ENCODE results near the gene ZBED4.

Gene ZBED4, protein sequence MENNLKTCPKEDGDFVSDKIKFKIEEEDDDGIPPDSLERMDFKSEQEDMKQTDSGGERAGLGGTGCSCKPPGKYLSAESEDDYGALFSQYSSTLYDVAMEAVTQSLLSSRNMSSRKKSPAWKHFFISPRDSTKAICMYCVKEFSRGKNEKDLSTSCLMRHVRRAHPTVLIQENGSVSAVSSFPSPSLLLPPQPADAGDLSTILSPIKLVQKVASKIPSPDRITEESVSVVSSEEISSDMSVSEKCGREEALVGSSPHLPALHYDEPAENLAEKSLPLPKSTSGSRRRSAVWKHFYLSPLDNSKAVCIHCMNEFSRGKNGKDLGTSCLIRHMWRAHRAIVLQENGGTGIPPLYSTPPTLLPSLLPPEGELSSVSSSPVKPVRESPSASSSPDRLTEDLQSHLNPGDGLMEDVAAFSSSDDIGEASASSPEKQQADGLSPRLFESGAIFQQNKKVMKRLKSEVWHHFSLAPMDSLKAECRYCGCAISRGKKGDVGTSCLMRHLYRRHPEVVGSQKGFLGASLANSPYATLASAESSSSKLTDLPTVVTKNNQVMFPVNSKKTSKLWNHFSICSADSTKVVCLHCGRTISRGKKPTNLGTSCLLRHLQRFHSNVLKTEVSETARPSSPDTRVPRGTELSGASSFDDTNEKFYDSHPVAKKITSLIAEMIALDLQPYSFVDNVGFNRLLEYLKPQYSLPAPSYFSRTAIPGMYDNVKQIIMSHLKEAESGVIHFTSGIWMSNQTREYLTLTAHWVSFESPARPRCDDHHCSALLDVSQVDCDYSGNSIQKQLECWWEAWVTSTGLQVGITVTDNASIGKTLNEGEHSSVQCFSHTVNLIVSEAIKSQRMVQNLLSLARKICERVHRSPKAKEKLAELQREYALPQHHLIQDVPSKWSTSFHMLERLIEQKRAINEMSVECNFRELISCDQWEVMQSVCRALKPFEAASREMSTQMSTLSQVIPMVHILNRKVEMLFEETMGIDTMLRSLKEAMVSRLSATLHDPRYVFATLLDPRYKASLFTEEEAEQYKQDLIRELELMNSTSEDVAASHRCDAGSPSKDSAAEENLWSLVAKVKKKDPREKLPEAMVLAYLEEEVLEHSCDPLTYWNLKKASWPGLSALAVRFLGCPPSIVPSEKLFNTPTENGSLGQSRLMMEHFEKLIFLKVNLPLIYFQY

DNA sequence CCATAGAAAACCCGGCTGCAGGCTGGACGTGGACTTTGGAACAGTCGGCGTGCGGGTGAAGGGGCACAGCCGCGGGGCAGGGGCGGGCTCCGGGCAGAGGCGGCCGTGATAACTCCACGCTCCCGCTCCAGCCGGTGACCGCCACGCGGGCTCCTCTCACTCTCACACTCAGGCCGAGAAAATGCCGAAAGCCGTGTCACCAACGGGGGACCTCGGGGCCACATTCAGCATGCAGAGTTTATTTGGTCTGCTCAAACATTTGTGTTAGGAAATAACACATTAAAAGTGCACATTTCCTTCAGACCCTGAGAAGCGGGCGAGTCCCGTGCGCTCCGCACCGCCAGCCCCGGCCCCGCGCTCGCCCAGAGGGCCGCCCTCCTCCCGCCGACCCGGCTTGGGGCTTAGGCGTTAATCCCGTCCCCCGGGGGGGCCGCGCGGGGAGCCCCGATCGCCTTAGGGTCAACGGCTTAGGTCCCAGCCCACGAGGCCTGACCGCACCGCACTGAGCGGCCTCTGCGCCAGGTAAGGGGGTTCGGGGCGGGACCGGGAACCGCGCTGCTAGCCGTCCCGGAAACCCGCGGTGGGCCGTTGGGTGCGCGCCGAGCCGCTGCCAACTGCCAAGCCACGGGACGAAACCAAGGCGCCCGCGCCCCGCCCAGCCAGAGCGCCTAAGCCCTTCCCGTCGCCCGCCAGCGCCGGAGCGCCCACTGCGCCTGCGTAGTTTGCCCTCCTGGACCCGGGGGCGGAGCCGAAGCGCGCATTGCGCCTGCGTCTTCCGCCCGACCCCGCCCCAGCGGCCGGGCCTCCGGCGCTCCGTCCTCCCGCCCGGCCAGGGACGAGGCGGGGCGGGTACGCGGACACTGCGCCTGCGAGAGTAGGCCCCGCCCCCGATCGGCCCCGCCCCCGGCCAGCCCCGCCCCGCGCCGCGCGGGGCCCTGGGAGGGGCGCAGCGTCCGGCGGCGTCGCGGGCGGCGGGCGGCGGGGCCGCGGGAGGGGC is at the start of gene ZBED4:
TSS of gene ZBED4 (plus strand) at position 947 of the 997 bp plus-strand sequence. CDS start 29,819 bp downstream, outside the sequence.
- Histone ChIP-seq H3K4me1 (ENCODE audit: insufficient read depth, insufficient read length) (peaks cover 3% of the 10 kb centered on the region), H3K9me3 (ENCODE audit: insufficient read depth, low read length) (no peaks in the 10 kb centered on the region), H3K4me3 (ENCODE audit: insufficient read length, low read depth) (peak within 1 kb of the TSS; percentile 70), H3K36me3 (ENCODE audit: insufficient read depth, insufficient read length, low read length) (peaks cover 11% of the 10 kb centered on the region), H3K27me3 (ENCODE audit: insufficient read depth, insufficient read length) (peaks cover 51% of the 10 kb centered on the region), H3K9ac (ENCODE audit: insufficient read length, low read depth) (peak within 1 kb of the TSS; percentile 85)
- peak; percentile 85 for DNase-seq (ENCODE audit: low read depth, low spot score)
- TF ChIP-seq YY1 (IDR thresholded peaks at IDR 0.05; ENCODE audit: insufficient read depth, insufficient read length) (no peak), ZNF274 (IDR thresholded peaks at IDR 0.05; ENCODE audit: low read depth, low read length) (no peak), SUZ12 (IDR thresholded peaks at IDR 0.05; ENCODE audit: extremely low read depth, insufficient read depth, insufficient read length) (no peak)

DNA sequence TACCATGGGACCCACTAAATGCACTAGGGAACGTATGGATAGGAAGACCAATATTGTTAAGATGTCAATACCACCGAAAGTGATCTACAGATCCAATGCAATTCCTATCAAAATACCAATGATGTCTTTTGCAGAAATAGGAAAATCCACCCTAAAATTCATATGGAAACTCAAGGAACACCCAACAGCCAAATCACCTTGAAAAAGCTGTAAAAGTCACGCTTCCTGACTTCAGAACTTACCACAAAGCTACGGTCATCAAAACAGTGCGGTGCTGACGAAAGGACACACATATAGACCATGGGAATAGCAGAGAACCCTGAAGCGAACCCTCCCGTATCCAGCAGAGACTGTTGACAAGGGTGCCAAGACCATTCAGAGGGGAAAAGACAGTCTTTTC is 46.5 kb upstream of the ZBED4 start:
- Histone ChIP-seq H3K4me1 (ENCODE audit: insufficient read depth, insufficient read length) (no peaks in the 10 kb centered on the region), H3K27me3 (ENCODE audit: insufficient read depth, insufficient read length) (no peaks in the 10 kb centered on the region), H3K4me3 (ENCODE audit: insufficient read length, low read depth) (no peak overlapping the region), H3K9me3 (ENCODE audit: insufficient read depth, low read length) (no peaks in the 10 kb centered on the region), H3K36me3 (ENCODE audit: insufficient read depth, insufficient read length, low read length) (peaks cover 42% of the 10 kb centered on the region), H3K9ac (ENCODE audit: insufficient read length, low read depth) (no peak overlapping the region)
- TF ChIP-seq YY1 (IDR thresholded peaks at IDR 0.05; ENCODE audit: insufficient read depth, insufficient read length): no peak
- TF ChIP-seq ZNF274 (IDR thresholded peaks at IDR 0.05; ENCODE audit: low read depth, low read length): no peak
- no peak for TF ChIP-seq SUZ12 (IDR thresholded peaks at IDR 0.05; ENCODE audit: extremely low read depth, insufficient read depth, insufficient read length)
- DNase-seq (ENCODE audit: low read depth, low spot score): no peak

DNA sequence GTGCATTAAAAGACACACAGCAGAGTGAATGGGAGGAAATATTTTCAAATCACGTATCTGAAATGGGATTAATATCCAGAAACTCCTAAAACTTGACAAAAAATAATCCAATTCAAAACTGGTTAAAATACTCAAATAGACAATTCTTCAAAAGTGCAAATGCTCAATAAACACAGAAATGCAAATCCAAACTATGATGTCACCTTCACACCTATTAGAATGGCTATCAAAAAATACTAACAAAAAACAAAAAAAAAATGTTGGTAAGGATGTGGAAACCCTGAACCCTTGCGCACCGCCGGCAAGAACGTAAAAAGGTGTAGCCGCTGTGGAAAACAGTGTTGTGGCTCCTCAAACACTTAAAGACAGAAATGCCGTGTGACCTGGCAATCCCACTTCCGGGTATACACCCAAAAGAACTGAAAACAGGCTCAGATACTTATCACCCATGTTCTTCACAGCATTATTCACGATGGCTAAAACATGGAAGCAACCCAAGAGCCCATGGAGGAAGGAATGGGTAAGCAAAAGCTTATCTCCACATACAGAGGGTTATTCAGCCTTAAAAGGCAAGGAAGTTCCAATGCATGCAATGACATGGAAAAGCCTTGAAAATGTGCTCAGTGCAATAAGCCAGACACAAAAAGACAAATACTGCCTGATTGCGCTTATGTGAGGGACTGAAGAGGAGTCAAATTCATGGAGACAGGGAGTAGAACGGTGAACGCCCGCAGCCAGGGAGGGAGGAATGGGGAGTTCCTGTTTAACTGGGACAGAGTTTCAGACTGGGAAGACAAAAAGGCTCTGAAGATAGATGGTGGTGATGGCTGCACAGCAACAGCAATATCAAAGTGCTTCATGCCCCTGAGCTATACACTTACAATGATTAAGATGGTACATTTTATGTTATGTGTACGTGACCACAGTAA is 45.6 kb upstream of the ZBED4 start:
- no peaks in the 10 kb centered on the region for H3K9me3 ChIP-seq (ENCODE audit: insufficient read depth, low read length)
- DNase-seq (ENCODE audit: low read depth, low spot score): no peak
- no peak overlapping the region for H3K9ac ChIP-seq (ENCODE audit: insufficient read length, low read depth)
- no peaks in the 10 kb centered on the region for H3K27me3 ChIP-seq (ENCODE audit: insufficient read depth, insufficient read length)
- no peak for TF ChIP-seq ZNF274 (IDR thresholded peaks at IDR 0.05; ENCODE audit: low read depth, low read length)
- TF ChIP-seq SUZ12 (IDR thresholded peaks at IDR 0.05; ENCODE audit: extremely low read depth, insufficient read depth, insufficient read length): no peak
- TF ChIP-seq YY1 (IDR thresholded peaks at IDR 0.05; ENCODE audit: insufficient read depth, insufficient read length): no peak
- H3K4me1 ChIP-seq (ENCODE audit: insufficient read depth, insufficient read length): no peaks in the 10 kb centered on the region
- H3K36me3 ChIP-seq (ENCODE audit: insufficient read depth, insufficient read length, low read length): peaks cover 44% of the 10 kb centered on the region
- H3K4me3 ChIP-seq (ENCODE audit: insufficient read length, low read depth): no peak overlapping the region

DNA sequence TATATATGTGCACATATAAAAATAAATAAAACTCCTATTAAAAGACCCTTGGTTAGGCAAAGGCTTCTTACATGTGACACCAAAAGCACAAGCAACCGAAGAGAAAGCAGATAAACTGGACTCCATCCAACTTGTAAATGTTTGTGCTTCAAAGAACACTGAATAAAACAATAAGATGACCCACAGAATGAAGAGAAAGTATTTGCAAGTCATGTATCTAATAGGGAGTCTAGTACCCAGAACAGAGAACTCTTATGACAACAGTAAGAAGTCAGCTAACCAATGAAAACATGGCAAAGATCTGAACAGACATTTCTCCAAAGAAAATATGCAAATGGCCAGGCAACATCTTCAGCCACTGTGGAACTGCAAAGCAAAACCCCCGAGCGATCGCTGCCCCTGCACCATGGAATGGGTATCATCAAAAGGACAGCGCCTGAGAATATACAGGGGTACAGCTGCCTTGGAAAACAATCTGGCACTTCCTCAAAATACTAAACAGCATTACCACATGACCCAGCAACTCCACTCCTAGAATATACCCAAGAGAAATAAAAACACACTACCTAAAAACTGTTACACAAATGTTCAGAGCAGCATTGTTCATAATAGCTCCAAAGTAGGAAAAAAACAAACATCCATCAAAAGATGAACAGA is 43.2 kb upstream of the ZBED4 start:
- TF ChIP-seq ZNF274 (IDR thresholded peaks at IDR 0.05; ENCODE audit: low read depth, low read length) (no peak), YY1 (IDR thresholded peaks at IDR 0.05; ENCODE audit: insufficient read depth, insufficient read length) (no peak), SUZ12 (IDR thresholded peaks at IDR 0.05; ENCODE audit: extremely low read depth, insufficient read depth, insufficient read length) (no peak)
- H3K4me1 ChIP-seq (ENCODE audit: insufficient read depth, insufficient read length): peaks cover 2% of the 10 kb centered on the region
- no peak overlapping the region for H3K4me3 ChIP-seq (ENCODE audit: insufficient read length, low read depth)
- no peaks in the 10 kb centered on the region for H3K27me3 ChIP-seq (ENCODE audit: insufficient read depth, insufficient read length)
- no peak for DNase-seq (ENCODE audit: low read depth, low spot score)
- H3K9ac ChIP-seq (ENCODE audit: insufficient read length, low read depth): no peak overlapping the region
- no peaks in the 10 kb centered on the region for H3K9me3 ChIP-seq (ENCODE audit: insufficient read depth, low read length)
- peaks cover 41% of the 10 kb centered on the region for H3K36me3 ChIP-seq (ENCODE audit: insufficient read depth, insufficient read length, low read length)

DNA sequence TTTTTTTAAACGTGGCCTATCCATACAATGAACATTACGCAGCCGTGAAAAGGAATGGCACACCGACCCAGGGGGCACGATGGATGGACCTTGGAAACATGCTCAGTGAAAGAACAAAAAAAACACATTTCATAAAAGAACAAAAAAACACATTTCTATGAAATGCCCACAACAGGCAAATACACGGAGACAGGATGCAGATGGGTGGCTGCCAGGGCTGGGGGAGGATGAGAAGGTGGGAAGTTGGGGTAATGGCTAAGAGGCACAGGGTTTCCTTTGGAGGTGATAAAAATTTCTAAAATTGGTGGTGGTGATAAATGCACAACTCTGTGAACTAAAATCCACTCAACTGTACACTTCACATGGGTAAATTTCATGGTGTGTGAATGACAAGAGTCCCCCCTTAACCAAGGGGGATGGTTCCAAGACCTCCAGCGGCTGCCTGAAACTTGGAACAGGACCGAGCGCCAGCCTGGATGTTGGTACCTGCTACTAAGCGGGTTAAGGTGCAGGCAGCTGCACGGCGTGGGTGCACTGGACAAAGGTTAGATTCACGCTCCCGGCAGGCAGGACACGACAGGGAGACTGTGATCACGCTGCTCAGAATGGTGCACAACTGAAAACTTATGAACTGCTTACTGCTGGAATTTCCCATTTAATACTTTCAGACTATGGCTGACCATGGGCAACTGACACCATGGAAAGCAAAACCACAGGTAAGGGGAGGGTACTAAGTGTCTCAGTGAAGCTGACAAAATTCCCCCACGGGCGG is 42.4 kb upstream of the ZBED4 start:
- Histone ChIP-seq H3K4me3 (ENCODE audit: insufficient read length, low read depth) (no peak overlapping the region), H3K4me1 (ENCODE audit: insufficient read depth, insufficient read length) (peaks cover 2% of the 10 kb centered on the region), H3K9ac (ENCODE audit: insufficient read length, low read depth) (no peak overlapping the region), H3K36me3 (ENCODE audit: insufficient read depth, insufficient read length, low read length) (peaks cover 48% of the 10 kb centered on the region), H3K9me3 (ENCODE audit: insufficient read depth, low read length) (no peaks in the 10 kb centered on the region), H3K27me3 (ENCODE audit: insufficient read depth, insufficient read length) (no peaks in the 10 kb centered on the region)
- no peak for DNase-seq (ENCODE audit: low read depth, low spot score)
- TF ChIP-seq ZNF274 (IDR thresholded peaks at IDR 0.05; ENCODE audit: low read depth, low read length) (no peak), SUZ12 (IDR thresholded peaks at IDR 0.05; ENCODE audit: extremely low read depth, insufficient read depth, insufficient read length) (no peak), YY1 (IDR thresholded peaks at IDR 0.05; ENCODE audit: insufficient read depth, insufficient read length) (no peak)
